Mucosa of gallbladder (tissue), 1 donor: Measurements from ENCODE around the gene PRRC2A. TPM values are rescaled to one million over a fixed set of nuclear protein-coding genes. Genes with fewer than 3 reads are reported as not detected.

Experiments used
- DNase-seq: peaks from one replicate; pipeline ENCODE4 v3.0.0-alpha.2; 2020; ENCODE audit warnings: low spot score
- total RNA-seq: library from RNA; stranded (reverse); gene quantifications from one replicate; pipeline ENCODE4 v1.2.1, GENCODE V29; 2021
- donor health status: DM: no; HTN: no; CAD: no.

Gene PRRC2A
- total RNA-seq, 1 donor from 2014 or later, result 162 TPM

DNA sequence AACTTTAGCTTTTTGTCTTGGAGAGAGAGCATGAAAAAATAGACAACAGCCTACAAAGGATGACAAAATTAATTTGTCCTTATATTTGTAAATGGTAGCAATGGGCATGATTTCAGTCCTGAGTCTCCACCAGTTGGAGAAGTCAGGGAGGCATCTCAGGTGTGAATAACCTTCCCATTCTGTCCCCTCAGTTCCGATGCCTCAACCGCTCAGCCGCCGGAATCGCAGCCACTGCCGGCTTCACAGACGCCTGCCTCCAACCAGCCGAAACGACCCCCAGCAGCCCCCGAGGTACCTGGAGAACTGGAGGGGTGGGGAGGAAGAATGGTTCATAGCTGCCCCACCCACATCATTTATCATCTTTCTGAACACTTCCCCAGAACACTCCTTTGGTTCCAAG, 3.6 kb downstream of the PRRC2A start:
- no peak for DNase-seq

DNA sequence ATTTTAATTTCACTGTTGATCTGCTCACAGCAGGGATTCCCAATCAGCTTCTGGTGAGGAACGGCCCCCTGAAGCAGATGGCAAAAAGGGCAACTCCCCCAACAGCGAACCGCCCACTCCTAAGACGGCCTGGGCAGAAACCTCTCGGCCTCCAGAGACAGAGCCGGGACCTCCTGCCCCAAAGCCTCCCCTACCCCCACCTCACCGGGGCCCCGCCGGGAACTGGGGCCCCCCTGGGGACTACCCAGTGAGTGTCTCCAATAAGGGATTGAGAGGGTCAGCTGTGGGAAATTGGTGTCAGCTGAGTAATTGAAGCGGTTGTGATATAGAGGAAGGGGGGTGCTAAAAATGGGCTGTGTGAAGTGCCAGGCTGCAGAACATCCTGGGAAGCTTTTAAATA, 6.4 kb downstream of the PRRC2A start:
- no peak for DNase-seq

DNA sequence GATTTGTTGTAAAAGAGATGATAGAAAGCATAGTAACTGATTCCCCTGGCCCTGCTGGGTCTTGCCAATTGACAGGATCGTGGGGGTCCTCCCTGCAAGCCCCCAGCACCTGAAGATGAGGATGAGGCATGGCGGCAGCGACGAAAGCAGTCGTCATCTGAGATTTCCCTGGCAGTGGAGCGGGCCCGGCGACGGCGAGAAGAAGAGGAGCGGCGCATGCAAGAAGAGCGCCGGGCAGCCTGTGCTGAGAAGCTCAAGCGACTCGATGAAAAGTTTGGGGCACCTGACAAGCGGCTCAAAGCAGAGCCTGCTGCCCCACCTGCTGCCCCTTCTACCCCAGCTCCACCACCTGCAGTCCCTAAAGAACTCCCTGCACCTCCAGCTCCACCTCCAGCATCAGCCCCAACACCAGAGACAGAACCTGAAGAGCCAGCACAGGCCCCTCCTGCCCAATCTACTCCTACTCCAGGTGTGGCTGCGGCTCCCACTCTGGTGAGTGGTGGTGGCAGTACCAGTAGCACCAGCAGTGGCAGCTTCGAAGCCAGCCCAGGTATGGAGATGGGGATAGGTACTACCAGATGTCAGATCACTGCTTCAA, 7.3 kb downstream of the PRRC2A start:
- no peak for DNase-seq

- DNase-seq, result no peak
Measured at GRCh38 chr6:31629014-31629413, 8.5 kb downstream of the PRRC2A start.

- DNase-seq, result no peak
Measured at GRCh38 chr6:31630177-31630934, 9.8 kb downstream of the PRRC2A start.

DNA sequence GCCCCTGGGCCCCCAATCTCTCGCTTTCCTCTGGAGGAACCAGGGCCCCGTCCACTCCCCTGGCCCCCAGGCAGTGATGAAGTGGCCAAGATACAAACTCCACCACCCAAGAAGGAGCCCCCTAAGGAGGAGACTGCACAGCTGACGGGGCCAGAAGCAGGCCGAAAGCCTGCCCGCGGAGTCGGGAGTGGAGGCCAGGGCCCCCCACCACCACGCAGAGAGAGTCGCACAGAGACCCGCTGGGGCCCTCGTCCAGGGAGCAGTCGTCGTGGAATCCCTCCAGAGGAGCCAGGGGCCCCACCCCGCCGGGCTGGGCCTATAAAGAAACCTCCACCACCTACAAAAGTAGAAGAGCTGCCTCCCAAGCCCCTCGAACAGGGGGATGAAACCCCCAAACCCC, 10.7 kb downstream of the PRRC2A start:
- no peak for DNase-seq

- DNase-seq, result no peak
Measured at GRCh38 chr6:31631681-31632278, 11.3 kb downstream of the PRRC2A start.

DNA sequence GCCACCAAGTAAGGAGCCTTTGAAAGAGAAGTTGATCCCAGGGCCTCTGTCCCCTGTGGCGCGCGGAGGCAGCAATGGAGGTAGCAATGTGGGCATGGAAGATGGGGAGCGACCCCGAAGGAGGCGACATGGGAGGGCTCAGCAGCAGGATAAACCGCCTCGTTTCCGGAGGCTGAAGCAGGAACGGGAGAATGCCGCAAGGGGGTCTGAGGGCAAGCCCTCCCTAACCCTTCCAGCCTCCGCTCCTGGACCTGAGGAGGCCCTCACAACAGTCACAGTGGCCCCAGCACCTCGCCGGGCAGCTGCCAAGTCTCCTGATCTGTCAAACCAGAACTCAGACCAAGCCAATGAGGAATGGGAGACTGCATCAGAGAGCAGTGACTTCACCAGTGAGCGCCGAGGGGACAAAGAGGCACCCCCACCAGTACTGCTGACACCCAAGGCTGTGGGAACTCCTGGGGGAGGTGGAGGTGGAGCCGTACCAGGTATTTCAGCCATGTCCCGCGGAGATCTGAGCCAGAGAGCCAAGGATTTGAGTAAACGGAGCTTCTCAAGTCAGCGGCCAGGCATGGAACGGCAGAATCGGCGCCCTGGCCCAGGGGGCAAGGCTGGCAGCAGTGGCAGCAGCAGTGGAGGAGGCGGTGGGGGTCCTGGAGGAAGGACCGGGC, 11.9 kb downstream of the PRRC2A start:
- DNase-seq, result no peak

DNA sequence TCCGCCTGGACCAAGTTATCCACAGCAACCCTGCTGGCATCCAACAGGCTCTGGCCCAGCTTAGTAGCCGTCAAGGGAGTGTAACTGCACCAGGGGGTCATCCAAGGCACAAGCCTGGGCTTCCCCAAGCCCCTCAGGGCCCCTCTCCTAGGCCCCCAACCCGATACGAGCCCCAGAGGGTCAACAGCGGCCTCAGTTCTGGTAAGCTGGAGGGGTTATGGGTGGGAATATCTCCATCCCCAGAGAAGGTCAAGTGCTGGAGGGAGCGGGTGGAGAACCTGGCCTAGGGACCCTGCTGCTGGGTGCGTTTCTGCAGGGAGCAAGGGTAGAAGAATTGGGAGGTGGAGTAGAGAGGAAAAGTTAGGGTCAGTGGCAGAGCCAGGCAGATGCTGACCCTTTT, 12.9 kb downstream of the PRRC2A start:
- DNase-seq, result no peak

GRCh38 chr6:31634131-31634530, 13.6 kb downstream of the PRRC2A start:
- no peak for DNase-seq

GRCh38 chr6:31634969-31635575, 14.6 kb downstream of the PRRC2A start:
- no peak for DNase-seq

- no peak for DNase-seq
Measured at GRCh38 chr6:31636698-31637596, 16.4 kb downstream of the PRRC2A start.

DNA sequence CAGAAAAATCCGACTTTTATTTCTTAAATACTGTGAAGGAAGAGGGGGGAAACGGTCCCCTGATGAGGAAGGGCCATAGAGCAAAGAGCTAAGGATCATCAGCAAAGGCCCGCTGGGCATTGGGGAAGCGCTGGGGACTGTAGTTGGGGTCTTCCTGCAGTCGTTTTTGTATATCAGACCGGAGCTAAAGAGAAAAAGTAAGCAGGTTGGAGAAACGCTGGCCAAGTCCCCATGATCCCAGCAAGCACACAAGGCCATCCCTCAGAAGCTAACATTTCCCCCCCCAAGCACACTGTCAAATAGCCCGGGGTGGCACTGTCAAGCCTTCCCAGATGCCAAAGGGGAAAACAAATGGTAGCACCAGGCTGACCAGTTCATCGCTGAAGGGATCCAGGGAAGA, 18.5 kb downstream of the PRRC2A start:
- DNase-seq, result no peak

DNA sequence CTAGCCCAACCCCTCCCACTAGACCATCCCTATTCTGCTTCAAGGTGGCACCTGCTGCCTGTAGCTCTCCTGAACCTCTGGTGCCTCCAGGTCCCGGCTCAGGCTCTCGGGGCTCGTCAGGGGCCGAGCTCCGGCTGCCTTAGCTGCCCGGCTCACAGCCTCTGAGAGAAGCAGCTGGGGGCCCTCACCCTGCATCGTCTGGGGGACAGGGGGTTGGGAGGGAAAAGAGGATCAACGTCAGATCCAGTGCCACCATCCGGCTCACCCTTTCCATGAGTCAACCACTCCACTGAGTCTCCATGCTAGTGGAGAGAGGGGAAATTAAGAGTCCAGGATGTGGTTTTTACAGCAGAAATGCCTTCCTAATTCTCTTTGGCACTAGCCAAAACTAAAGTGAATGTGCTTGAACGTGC, 18.9 kb downstream of the PRRC2A start:
- no peak for DNase-seq

DNA sequence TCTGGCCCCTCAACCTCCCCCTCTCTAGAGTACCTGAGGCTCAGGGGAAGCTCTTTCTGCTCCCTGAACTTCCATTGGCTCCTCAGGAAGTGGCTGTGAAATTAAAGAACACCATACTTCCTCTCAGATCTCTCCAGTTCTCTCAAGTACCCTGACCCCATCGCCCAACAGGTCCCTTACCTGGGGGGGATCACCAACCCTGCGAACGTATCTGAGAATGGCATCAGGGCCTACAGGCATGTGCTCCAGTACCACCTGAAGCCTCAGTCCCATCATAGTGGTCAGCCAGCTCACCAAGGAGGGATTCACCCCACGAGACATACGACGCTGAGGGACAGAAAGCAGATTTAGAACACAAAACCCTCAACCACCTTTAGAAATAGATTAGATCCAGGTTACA, 20.1 kb downstream of the PRRC2A start:
- no peak for DNase-seq

DNA sequence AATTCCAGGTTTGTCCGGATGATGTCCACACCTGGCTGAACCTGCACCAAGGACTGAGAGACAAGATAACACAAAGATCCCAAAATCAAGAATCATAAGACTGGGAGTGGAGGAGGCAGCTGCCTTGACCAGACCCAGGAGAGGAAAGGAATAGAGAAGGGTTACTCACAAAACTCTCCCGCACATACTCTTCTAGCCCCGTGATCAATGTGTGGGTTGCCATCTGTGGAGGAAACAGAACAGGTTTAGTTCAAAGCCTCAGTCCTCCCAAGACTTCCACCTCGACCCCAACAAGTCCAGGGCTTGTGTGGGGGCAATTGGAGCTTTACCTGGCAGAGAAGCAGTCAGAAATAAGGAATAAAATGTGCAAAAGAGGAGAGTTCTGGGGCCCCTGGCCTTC, 20.9 kb downstream of the PRRC2A start:
- DNase-seq, result no peak

DNA sequence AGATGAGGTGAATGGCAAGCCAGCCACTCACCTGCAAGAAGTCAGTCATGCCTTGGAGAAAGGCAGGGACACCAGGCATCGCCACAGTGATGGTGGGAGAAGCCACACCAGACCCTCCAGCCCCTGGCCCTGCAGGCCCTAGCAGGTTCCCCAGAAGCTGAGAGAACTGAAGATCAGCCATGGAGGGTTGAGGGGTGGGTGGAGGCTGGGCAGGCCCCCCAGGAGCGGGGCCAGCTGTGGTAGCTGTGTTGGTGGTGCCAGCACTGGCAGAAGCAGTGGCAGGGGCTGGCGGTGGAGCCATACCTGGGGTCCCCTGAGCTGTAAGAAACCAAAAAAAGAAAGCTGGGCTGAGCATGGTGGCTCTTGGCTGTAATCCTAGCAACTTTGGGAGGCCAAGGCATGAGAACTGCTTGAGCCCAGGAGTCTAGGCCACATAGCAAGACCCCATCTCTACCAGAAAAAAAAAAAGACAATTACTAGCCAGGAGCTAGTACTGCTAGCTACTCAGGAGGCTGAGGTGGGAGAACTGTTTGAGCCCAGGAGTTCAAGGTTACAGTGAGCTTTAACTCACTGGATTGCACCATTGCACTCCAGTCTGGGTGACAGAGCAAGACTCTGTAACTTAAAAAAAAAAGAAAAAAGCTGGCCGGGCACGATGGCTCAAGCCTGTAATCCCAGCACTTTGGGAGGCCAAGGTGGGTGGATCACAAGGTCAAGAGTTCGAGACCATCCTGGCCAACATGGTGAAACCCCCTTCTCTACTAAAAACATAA, 22.5 kb downstream of the PRRC2A start:
- DNase-seq, result no peak

- no peak for DNase-seq
Measured at GRCh38 chr6:31643818-31644454, 23.4 kb downstream of the PRRC2A start.

DNA sequence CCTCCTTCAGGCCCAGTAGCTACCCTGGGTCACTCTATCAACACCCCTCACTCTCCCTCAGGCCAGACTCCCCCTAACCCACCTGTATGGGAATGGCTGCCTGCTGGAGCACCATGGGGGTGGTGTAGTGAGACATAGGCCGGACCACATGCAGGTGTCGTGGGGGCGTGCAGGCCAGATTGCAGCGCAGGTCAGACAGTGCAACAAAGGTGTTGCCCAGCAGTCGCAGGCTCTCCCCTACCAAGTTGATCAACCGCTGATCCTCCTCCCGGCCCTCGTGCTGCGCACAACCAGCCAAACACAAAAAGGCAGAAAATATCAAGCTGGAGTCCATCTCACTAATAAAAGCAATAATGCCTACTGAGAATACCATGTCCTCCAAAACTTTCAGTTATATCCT, 24.8 kb downstream of the PRRC2A start:
- no peak for DNase-seq

DNA sequence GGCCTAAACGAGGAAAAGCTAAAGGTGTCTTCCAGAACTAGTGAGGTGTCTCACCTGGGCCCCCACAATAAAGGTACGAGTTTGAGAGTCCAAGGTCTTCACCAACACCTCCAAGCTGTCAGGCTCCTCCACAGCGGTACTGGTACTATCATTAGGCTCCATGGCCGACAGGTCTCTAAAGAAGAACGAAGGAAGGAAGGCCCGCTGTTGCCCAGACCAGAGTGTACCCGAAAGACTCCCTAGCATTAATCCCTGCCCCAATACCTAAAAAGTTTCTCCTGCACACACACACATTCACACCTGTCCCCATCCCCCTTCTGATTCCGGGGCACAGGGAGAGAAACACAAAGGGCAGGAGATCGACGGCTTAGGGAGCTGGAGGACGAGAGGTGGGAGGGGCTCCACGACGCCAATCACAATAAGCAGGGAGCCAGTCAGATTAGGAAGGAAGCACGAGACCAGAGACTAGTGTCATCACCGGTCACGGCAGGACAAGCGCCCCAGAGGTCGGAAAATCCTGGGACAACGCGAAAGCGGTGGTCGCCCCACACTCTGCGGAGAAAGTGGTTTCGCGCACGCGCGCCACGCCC, 31.2 kb downstream of the PRRC2A start:
- DNase-seq, result no peak
